Effector CD8-positive, alpha-beta T cell (primary cell): ENCODE measurements around the gene FEN1.

Source experiments
- DNase-seq: peaks from one replicate; lab custom pipeline; 2025; lab: John Stamatoyannopoulos, UW
- total RNA-seq, 4 experiments: gene quantifications; one replicate each; lab custom pipeline; 2026; lab: John Stamatoyannopoulos, UW

Gene FEN1
- total RNA-seq = 15.9 to 22.1 (median 17.8) reads per million in 4 experiments

- DNase-seq = peak; percentile 78
Measured at GRCh38 chr11:61792310-61793082, at the start of gene FEN1, which contains the start of gene TMEM258. FEN1 (plus strand) TSS chr11:61792911; CDS start chr11:61795362, 2,451 bp downstream. TMEM258 (minus strand) TSS chr11:61792599; CDS start chr11:61792558, 41 bp downstream.

GRCh38 chr11:61743486-61744095 lies 49.1 kb upstream of the FEN1 start:
- no peak for DNase-seq

GRCh38 chr11:61744181-61744580 lies 48.5 kb upstream of the FEN1 start:
- DNase-seq = no peak

GRCh38 chr11:61744609-61745156 lies 48.0 kb upstream of the FEN1 start:
- DNase-seq = no peak

- DNase-seq = no peak
Measured at GRCh38 chr11:61745781-61746441, 46.8 kb upstream of the FEN1 start.

GRCh38 chr11:61746442-61747191 lies 46.1 kb upstream of the FEN1 start:
- DNase-seq = no peak

GRCh38 chr11:61747192-61747966 lies 45.3 kb upstream of the FEN1 start:
- DNase-seq = no peak

- no peak for DNase-seq
Measured at GRCh38 chr11:61747967-61748285, 44.8 kb upstream of the FEN1 start.

GRCh38 chr11:61749591-61750217 lies 43.0 kb upstream of the FEN1 start:
- DNase-seq = no peak

GRCh38 chr11:61750631-61751273 lies 42.0 kb upstream of the FEN1 start:
- no peak for DNase-seq

- no peak for DNase-seq
Measured at GRCh38 chr11:61751384-61751783, 41.3 kb upstream of the FEN1 start.

- peak; percentile 41 for DNase-seq
Measured at GRCh38 chr11:61752117-61752924, 40.4 kb upstream of the FEN1 start, which contains the start of gene MYRF. MYRF (plus strand) TSS chr11:61752636; CDS start chr11:61752745, 109 bp downstream.

GRCh38 chr11:61752925-61753521 lies 39.7 kb upstream of the FEN1 start:
- no peak for DNase-seq

- DNase-seq = no peak
Measured at GRCh38 chr11:61753672-61754071, 39.0 kb upstream of the FEN1 start.

GRCh38 chr11:61754534-61755482 lies 37.9 kb upstream of the FEN1 start:
- DNase-seq = no peak

GRCh38 chr11:61756147-61756451 lies 36.6 kb upstream of the FEN1 start:
- DNase-seq = no peak

- no peak for DNase-seq
Measured at GRCh38 chr11:61756452-61757212, 36.1 kb upstream of the FEN1 start.
